Measurements from ENCODE around the gene SLC24A4. TPM values are rescaled to one million over a fixed set of nuclear protein-coding genes. Genes with fewer than 3 reads are reported as not detected.

The SLC24A4 gene
- polyA plus RNA-seq, 1 donor from 2014 or later = 0.17 TPM

DNA sequence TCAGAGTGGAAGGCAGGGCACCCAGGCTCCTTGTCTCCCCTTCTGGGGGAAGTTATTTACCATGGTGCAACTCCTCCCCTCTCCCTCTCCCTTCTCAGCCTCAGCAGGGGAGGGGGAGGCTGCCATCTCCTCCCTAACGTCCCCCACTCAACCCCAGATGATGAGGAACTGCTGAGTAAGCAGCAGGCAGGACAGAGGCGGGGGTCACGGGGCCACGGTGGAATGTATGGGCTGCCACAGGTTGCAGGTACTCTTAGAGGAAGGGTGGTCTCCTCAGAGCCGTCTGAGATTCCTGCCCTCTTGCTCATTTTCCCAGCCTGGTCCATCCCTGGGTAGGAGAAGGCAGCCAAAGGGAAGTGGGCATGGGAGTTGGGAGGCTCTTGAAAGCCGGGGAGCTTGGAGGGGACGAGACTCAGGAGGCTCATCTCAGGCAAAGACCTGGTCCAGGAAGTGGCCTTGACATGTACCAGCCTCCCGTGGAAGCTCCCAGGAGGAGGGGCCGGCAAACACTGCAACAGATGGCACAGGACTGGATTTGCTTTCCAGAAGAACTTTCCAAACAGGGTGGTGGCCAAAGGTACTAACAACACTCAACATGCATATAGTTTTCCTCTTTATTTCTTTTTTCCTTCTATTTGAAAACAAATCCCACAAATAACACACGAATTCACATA, 209.7 kb downstream of the SLC24A4 start:
- Histone ChIP-seq H3K4me2 (ENCODE audit: low read length) (no peak overlapping the region), H3K9me3 (ENCODE audit: low read length) (no peaks in the 10 kb centered on the region), H2AFZ (ENCODE audit: low read depth, low read length) (no peak overlapping the region), H3K27ac (ENCODE audit: low read length) (no peak overlapping the region), H3K9ac (ENCODE audit: low read length) (no peak overlapping the region), H3K27me3 (ENCODE audit: insufficient read depth, low read depth, low read length) (no peaks in the 10 kb centered on the region), H3K9me2 (ENCODE audit: insufficient read depth, low read length) (no peaks in the 10 kb centered on the region), H3K79me2 (replicated peaks; ENCODE audit: insufficient read depth, low read length) (no peaks in the 10 kb centered on the region), H3F3A (ENCODE audit: insufficient read depth, low read length, poor library complexity, severe bottlenecking) (no peaks in the 10 kb centered on the region), H3K36me3 (ENCODE audit: insufficient read depth, low read length) (no peaks in the 10 kb centered on the region), H4K20me1 (ENCODE audit: insufficient read depth) (no peaks in the 10 kb centered on the region), H3K4me3 (ENCODE audit: low read length) (no peak overlapping the region)
- no peak for TF ChIP-seq MXI1 (conservative IDR thresholded peaks at IDR 0.05; ENCODE audit: poor library complexity, severe bottlenecking)
- no peak for TF ChIP-seq TAF1 (IDR thresholded peaks at IDR 0.05; ENCODE audit: low read depth)
- no peak for TF ChIP-seq RAD21 (conservative IDR thresholded peaks at IDR 0.05)
- TF ChIP-seq REST (IDR thresholded peaks at IDR 0.05; ENCODE audit: borderline replicate concordance) = no peak
- TF ChIP-seq POLR2AphosphoS5 (IDR thresholded peaks at IDR 0.05) = no peak
- TF ChIP-seq SMC3 (conservative IDR thresholded peaks at IDR 0.05; ENCODE audit: poor library complexity) = no peak
- TF ChIP-seq EP300 (conservative IDR thresholded peaks at IDR 0.05; ENCODE audit: poor library complexity, severe bottlenecking) = no peak
- TF ChIP-seq, protein P1, sequence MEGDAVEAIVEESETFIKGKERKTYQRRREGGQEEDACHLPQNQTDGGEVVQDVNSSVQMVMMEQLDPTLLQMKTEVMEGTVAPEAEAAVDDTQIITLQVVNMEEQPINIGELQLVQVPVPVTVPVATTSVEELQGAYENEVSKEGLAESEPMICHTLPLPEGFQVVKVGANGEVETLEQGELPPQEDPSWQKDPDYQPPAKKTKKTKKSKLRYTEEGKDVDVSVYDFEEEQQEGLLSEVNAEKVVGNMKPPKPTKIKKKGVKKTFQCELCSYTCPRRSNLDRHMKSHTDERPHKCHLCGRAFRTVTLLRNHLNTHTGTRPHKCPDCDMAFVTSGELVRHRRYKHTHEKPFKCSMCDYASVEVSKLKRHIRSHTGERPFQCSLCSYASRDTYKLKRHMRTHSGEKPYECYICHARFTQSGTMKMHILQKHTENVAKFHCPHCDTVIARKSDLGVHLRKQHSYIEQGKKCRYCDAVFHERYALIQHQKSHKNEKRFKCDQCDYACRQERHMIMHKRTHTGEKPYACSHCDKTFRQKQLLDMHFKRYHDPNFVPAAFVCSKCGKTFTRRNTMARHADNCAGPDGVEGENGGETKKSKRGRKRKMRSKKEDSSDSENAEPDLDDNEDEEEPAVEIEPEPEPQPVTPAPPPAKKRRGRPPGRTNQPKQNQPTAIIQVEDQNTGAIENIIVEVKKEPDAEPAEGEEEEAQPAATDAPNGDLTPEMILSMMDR (IDR thresholded peaks at IDR 0.05; ENCODE audit: poor library complexity, severe bottlenecking) = no peak
- TF ChIP-seq EZH2 (IDR thresholded peaks at IDR 0.05; ENCODE audit: borderline replicate concordance, insufficient read depth, low read length, poor library complexity, severe bottlenecking) = no peak

- Histone ChIP-seq H3K79me2 (replicated peaks; ENCODE audit: insufficient read depth, low read length) (no peaks in the 10 kb centered on the region), H3K9me3 (ENCODE audit: low read length) (no peaks in the 10 kb centered on the region), H3K27me3 (ENCODE audit: insufficient read depth, low read depth, low read length) (no peaks in the 10 kb centered on the region), H3K36me3 (ENCODE audit: insufficient read depth, low read length) (no peaks in the 10 kb centered on the region), H3K9me2 (ENCODE audit: insufficient read depth, low read length) (no peaks in the 10 kb centered on the region), H3K9ac (ENCODE audit: low read length) (no peak overlapping the region), H3K27ac (ENCODE audit: low read length) (no peak overlapping the region), H3F3A (ENCODE audit: insufficient read depth, low read length, poor library complexity, severe bottlenecking) (no peaks in the 10 kb centered on the region), H4K20me1 (ENCODE audit: insufficient read depth) (no peaks in the 10 kb centered on the region), H3K4me3 (ENCODE audit: low read length) (no peak overlapping the region), H3K4me2 (ENCODE audit: low read length) (no peak overlapping the region), H2AFZ (ENCODE audit: low read depth, low read length) (no peak overlapping the region)
- no peak for TF ChIP-seq SMC3 (conservative IDR thresholded peaks at IDR 0.05; ENCODE audit: poor library complexity)
- no peak for TF ChIP-seq MXI1 (conservative IDR thresholded peaks at IDR 0.05; ENCODE audit: poor library complexity, severe bottlenecking)
- TF ChIP-seq, protein P1 (IDR thresholded peaks at IDR 0.05; ENCODE audit: poor library complexity, severe bottlenecking) = no peak
- no peak for TF ChIP-seq TAF1 (IDR thresholded peaks at IDR 0.05; ENCODE audit: low read depth)
- no peak for TF ChIP-seq RAD21 (conservative IDR thresholded peaks at IDR 0.05)
- no peak for TF ChIP-seq EP300 (conservative IDR thresholded peaks at IDR 0.05; ENCODE audit: poor library complexity, severe bottlenecking)
- TF ChIP-seq EZH2 (IDR thresholded peaks at IDR 0.05; ENCODE audit: borderline replicate concordance, insufficient read depth, low read length, poor library complexity, severe bottlenecking) = no peak
- TF ChIP-seq POLR2AphosphoS5 (IDR thresholded peaks at IDR 0.05) = no peak
- TF ChIP-seq REST (IDR thresholded peaks at IDR 0.05; ENCODE audit: borderline replicate concordance) = no peak
Observed at GRCh38 chr14:92534932-92535643, 212.1 kb downstream of the SLC24A4 start.

Measured in neural cell (in vitro differentiated cells).